CD4-positive, alpha-beta T cell (primary cell): ENCODE data around the gene XCR1. TPM values are rescaled to one million over a fixed set of nuclear protein-coding genes. Genes with fewer than 3 reads are reported as not detected.
"Not testable (repeated sequence)": the region's sequence is repeated elsewhere in the genome, so short reads cannot be mapped to it uniquely, and the experiment has no call there.

Experiments used
- ATAC-seq: fragments of 200-7000 bp; cut with Tn5 transposase; one replicate; pipeline ENCODE4 v1.10.0; 2022; ENCODE audit warnings: mild to moderate bottlenecking; ENCODE audit not compliant: poor library complexity
- CTCF ChIA-PET: fragments of 350-600 bp; sonication (Branson Sonifier 250); formaldehyde crosslinking; loops from one replicate; lab custom pipeline; 2021; ENCODE audit warnings: antibody characterized with exemption, inconsistent platforms; lab: Charles Lee
- POLR2A ChIA-PET: fragments of 350-600 bp; sonication (Branson Sonifier 250); formaldehyde crosslinking; loops from one replicate; lab custom pipeline; 2021; ENCODE audit warnings: antibody characterized with exemption, inconsistent platforms; lab: Charles Lee
- DNase-seq, 14 experiments: peaks; one replicate each; pipeline ENCODE4 v3.0.0-alpha.2; 2013 to 2020; ENCODE audit warnings: mixed read lengths in 2 of 14
- H3K27ac ChIP-seq, 2 donors: one replicate each; pipeline versions ENCODE4 v1.5.1 to v1.7.0; 2013; ENCODE audit warnings: low read length in 2 of 2, low read depth in 1 of 2, mild to moderate bottlenecking in 1 of 2
- H3K27me3 ChIP-seq, 2 experiments: 1 replicate in 1 of 2; 2 replicates in 1 of 2; pipeline versions ENCODE4 v1.6.1 to v1.7.0; 2013; ENCODE audit warnings: low read length in 2 of 2, control low read depth in 1 of 2, mild to moderate bottlenecking in 1 of 2, moderate library complexity in 1 of 2; ENCODE audit not compliant: insufficient read depth in 2 of 2, control insufficient read depth in 1 of 2
- H3K36me3 ChIP-seq: one replicate; pipeline ENCODE4 v1.6.1; 2013; ENCODE audit warnings: low read length, control low read depth; ENCODE audit not compliant: insufficient read depth
- H3K4me1 ChIP-seq: one replicate; pipeline ENCODE4 v1.6.1; 2013; ENCODE audit warnings: low read length, control low read depth; ENCODE audit not compliant: insufficient read depth
- H3K4me3 ChIP-seq: one replicate; pipeline ENCODE4 v1.5.1; 2013; ENCODE audit warnings: mild to moderate bottlenecking, low read length, moderate library complexity
- H3K9me3 ChIP-seq, 2 experiments: 1 replicate in 1 of 2; 2 replicates in 1 of 2; pipeline versions ENCODE4 v1.6.1 to v1.7.0; 2013; ENCODE audit warnings: low read length in 2 of 2, mild to moderate bottlenecking in 2 of 2, control low read depth in 1 of 2, moderate library complexity in 1 of 2; ENCODE audit not compliant: control insufficient read depth in 1 of 2, insufficient read depth in 1 of 2
- H3K27ac Mint-ChIP-seq: one replicate; pipeline ENCODE4 v1.8.0; 2020; ENCODE audit warnings: mixed read lengths
- H3K27me3 Mint-ChIP-seq: one replicate; pipeline ENCODE4 v1.8.0; 2021; ENCODE audit warnings: mixed read lengths
- H3K36me3 Mint-ChIP-seq: one replicate; pipeline ENCODE4 v1.8.0; 2021; ENCODE audit warnings: low read depth, mixed read lengths
- H3K4me1 Mint-ChIP-seq: one replicate; pipeline ENCODE4 v1.8.0; 2021; ENCODE audit warnings: low read depth, mixed read lengths
- H3K4me3 Mint-ChIP-seq: one replicate; pipeline ENCODE4 v1.8.0; 2020; ENCODE audit warnings: mild to moderate bottlenecking, mixed read lengths
- H3K9me3 Mint-ChIP-seq: one replicate; pipeline ENCODE4 v1.8.0; 2020; ENCODE audit warnings: mixed read lengths
- intact Hi-C, 2 experiments: fragments of 100-400 bp; cut with DNase I in 1 of 2; cut with micrococcal nuclease in 1 of 2; formaldehyde crosslinking; loops; one replicate each; pipeline versions ENCODE4 v1.15.1 to v1.9.0; 2023 to 2025; cut with DNase I, micrococcal nuclease
- total RNA-seq, 174 experiments: library from RNA in 2 of 174; stranded (reverse) in 2 of 174; gene quantifications; one replicate each; pipeline ENCODE4 v1.2.3 and lab custom pipeline; 2021 to 2026
- TF ChIP-seq, protein P1 (sequence below): fragments of 200-600 bp; IDR thresholded peaks from one replicate; pipeline ENCODE4 v1.8.0; 2022; ENCODE audit warnings: antibody characterized with exemption, mild to moderate bottlenecking

XCR1 gene
- total RNA-seq, 2 experiments from 2014 or later: 0.14 to 0.20 TPM

- DNase-seq (no peak), ATAC-seq (no peak)
- Histone ChIP-seq H3K27me3 (no peaks in the 10 kb centered on the region), H3K36me3 (no peaks in the 10 kb centered on the region), H3K4me1 (no peaks in the 10 kb centered on the region), H3K4me3 (no peak overlapping the region), H3K9me3 (no peaks in the 10 kb centered on the region), H3K27ac (no peak overlapping the region)
- no peak overlapping the region for H3K4me3 Mint-ChIP-seq
- no peaks in the 10 kb centered on the region for H3K36me3 Mint-ChIP-seq
- H3K27me3 Mint-ChIP-seq: no peaks in the 10 kb centered on the region
- no peaks in the 10 kb centered on the region for H3K9me3 Mint-ChIP-seq
- intact Hi-C loops: no loop called here
- TF ChIP-seq, protein P1, sequence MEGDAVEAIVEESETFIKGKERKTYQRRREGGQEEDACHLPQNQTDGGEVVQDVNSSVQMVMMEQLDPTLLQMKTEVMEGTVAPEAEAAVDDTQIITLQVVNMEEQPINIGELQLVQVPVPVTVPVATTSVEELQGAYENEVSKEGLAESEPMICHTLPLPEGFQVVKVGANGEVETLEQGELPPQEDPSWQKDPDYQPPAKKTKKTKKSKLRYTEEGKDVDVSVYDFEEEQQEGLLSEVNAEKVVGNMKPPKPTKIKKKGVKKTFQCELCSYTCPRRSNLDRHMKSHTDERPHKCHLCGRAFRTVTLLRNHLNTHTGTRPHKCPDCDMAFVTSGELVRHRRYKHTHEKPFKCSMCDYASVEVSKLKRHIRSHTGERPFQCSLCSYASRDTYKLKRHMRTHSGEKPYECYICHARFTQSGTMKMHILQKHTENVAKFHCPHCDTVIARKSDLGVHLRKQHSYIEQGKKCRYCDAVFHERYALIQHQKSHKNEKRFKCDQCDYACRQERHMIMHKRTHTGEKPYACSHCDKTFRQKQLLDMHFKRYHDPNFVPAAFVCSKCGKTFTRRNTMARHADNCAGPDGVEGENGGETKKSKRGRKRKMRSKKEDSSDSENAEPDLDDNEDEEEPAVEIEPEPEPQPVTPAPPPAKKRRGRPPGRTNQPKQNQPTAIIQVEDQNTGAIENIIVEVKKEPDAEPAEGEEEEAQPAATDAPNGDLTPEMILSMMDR: no peak
- ChIA-PET CTCF (no interaction called here), POLR2A (no interaction called here)
- no peak overlapping the region for H3K27ac Mint-ChIP-seq
- H3K4me1 Mint-ChIP-seq: no peaks in the 10 kb centered on the region
These were observed 20.8 kb downstream of the XCR1 start for GRCh38 chr3:46006238-46007032.

DNA sequence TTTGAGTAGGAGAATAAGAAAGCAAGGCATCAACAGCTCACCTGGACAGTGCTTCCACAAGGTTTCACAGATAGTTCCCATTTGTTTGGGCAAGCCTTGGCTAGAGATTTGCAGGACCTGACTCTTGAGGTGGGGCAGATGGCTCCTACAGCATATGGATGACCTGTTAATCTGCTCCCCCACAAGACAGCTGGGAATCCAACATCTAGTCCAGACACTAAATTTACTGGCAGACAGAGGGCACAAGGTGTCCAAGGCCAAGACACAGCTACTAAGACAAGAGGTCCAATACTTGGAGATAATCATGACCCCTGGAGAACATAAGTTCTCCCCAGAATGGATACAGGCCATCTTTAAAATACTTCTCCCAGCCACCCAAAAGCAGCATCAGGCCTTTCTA is 23.6 kb downstream of the XCR1 start:
- intact Hi-C loops, CTCF ChIA-PET: not testable (repeated sequence)

GRCh38 chr3:46001178-46001577 is 26.1 kb downstream of the XCR1 start:
- no peak overlapping the region for H3K4me3 Mint-ChIP-seq
- no peaks in the 10 kb centered on the region for H3K9me3 Mint-ChIP-seq
- H3K4me1 ChIP-seq: peaks cover 4% of the 10 kb centered on the region
- CTCF ChIA-PET: no interaction called here
- intact Hi-C loops: no loop called here
- no peaks in the 10 kb centered on the region for H3K27me3 Mint-ChIP-seq
- no peak for ATAC-seq
- H3K27ac Mint-ChIP-seq: no peak overlapping the region
- TF ChIP-seq, protein P1: no peak
- no peak for DNase-seq
- no peaks in the 10 kb centered on the region for H3K9me3 ChIP-seq
- H3K27ac ChIP-seq: no peak overlapping the region
- H3K4me1 Mint-ChIP-seq: peaks cover 8% of the 10 kb centered on the region
- H3K36me3 ChIP-seq: no peaks in the 10 kb centered on the region
- no peaks in the 10 kb centered on the region for H3K36me3 Mint-ChIP-seq
- no peak overlapping the region for H3K4me3 ChIP-seq
- no peaks in the 10 kb centered on the region for H3K27me3 ChIP-seq
- POLR2A ChIA-PET: no interaction called here

More for the DNA sequence above, 23.6 kb downstream of the XCR1 start:
- H3K4me1 ChIP-seq, H3K27me3 Mint-ChIP-seq, H3K4me3 Mint-ChIP-seq, H3K27ac Mint-ChIP-seq, H3K27ac ChIP-seq, ATAC-seq, H3K4me1 Mint-ChIP-seq, POLR2A ChIA-PET, H3K9me3 Mint-ChIP-seq, H3K36me3 Mint-ChIP-seq, H3K4me3 ChIP-seq, H3K36me3 ChIP-seq, H3K9me3 ChIP-seq, DNase-seq, H3K27me3 ChIP-seq: not testable (repeated sequence)
